SK-N-SH (cell line): ENCODE results near the gene ACAP3.

ENCODE experiments used
- CHD2 ChIP-seq: fragments of 150-350 bp; IDR thresholded peaks from 2 replicates; pipeline ENCODE4 v1.6.1; 2018; ENCODE audit warnings: low read length; ENCODE audit not compliant: partially characterized antibody
- CTCF ChIP-seq: fragments of 200-600 bp; sonication (generic); IDR thresholded peaks from 2 replicates; pipeline ENCODE4 v1.6.1; 2017; ENCODE audit warnings: antibody characterized with exemption, mild to moderate bottlenecking, moderate library complexity
- GABPA ChIP-seq: IDR thresholded peaks from 2 replicates; pipeline ENCODE4 v1.4.0; 2012; ENCODE audit warnings: low read depth, mild to moderate bottlenecking
- POLR2AphosphoS5 ChIP-seq: IDR thresholded peaks from 2 replicates; pipeline ENCODE4 v1.6.1; 2012; ENCODE audit warnings: low read depth, low read length
- RAD21 ChIP-seq: IDR thresholded peaks from 2 replicates; pipeline ENCODE4 v1.6.1; 2012; ENCODE audit warnings: mild to moderate bottlenecking, low read length
- REST ChIP-seq: IDR thresholded peaks from 2 replicates; pipeline ENCODE4 v1.6.1; 2012; ENCODE audit warnings: mild to moderate bottlenecking, low read depth, low read length, moderate library complexity

GRCh38 chr1:1243807-1244191 lies 63.9 kb downstream of the ACAP3 start:
- TF ChIP-seq GABPA (no peak), POLR2AphosphoS5 (no peak), RAD21 (no peak), REST (no peak), CHD2 (no peak), CTCF (no peak)
